PC-9 (cell line): Measurements from ENCODE around the gene UPK2. TPM values are rescaled to one million over a fixed set of nuclear protein-coding genes. Genes with fewer than 3 reads are reported as not detected.

Experiments
- BruUV-seq: library from RNA; stranded (reverse); fragments of 400-500 nt; replicated peaks from 2 replicates; lab custom pipeline; 2021; lab: Mats Ljungman, UMichigan
- CTCF ChIA-PET: fragments of 300-600 bp; sonication (Branson Sonifier 250); formaldehyde crosslinking; loops from one replicate; lab custom pipeline; 2022; ENCODE audit warnings: antibody characterized with exemption; lab: Charles Lee
- POLR2A ChIA-PET: fragments of 300-600 bp; sonication (Branson Sonifier 250); formaldehyde crosslinking; loops from one replicate; lab custom pipeline; 2022; ENCODE audit warnings: antibody characterized with exemption; ENCODE audit not compliant: unreplicated experiment; lab: Charles Lee
- DNase-seq, 2 experiments: peaks; one replicate each; pipeline versions ENCODE4 v3.0.0 to v3.0.0-alpha.2; 2015 to 2022; ENCODE audit warnings: mixed read lengths in 1 of 2
- H2AFZ ChIP-seq: fragments of 200-600 bp; sonication (generic); 2 replicates; pipeline ENCODE4 v1.8.1; 2017; ENCODE audit warnings: antibody characterized with exemption
- H3F3A ChIP-seq: fragments of 200-600 bp; sonication (generic); 2 replicates; pipeline ENCODE4 v1.8.1; 2017; ENCODE audit warnings: antibody characterized with exemption, mild to moderate bottlenecking, low read depth; ENCODE audit not compliant: insufficient read depth
- H3K27ac ChIP-seq: fragments of 200-600 bp; sonication (generic); 2 replicates; pipeline ENCODE4 v1.6.1; 2016; ENCODE audit warnings: mixed run types
- H3K27me3 ChIP-seq: fragments of 200-600 bp; sonication (generic); 2 replicates; pipeline ENCODE4 v1.6.1; 2016; ENCODE audit warnings: low read depth, mixed run types; ENCODE audit not compliant: insufficient read depth
- H3K36me3 ChIP-seq: fragments of 200-600 bp; sonication (generic); 2 replicates; pipeline ENCODE4 v1.6.1; 2016; ENCODE audit warnings: low read depth, mixed run types
- H3K4me1 ChIP-seq: fragments of 200-600 bp; sonication (generic); replicated peaks from 2 replicates; pipeline ENCODE4 v1.6.1; 2016; ENCODE audit warnings: mixed run types; ENCODE audit not compliant: insufficient read depth
- H3K4me2 ChIP-seq: fragments of 200-600 bp; sonication (generic); 2 replicates; pipeline ENCODE4 v1.6.1; 2017; ENCODE audit warnings: mixed run types
- H3K4me3 ChIP-seq: fragments of 200-600 bp; sonication (generic); 2 replicates; pipeline ENCODE4 v1.6.1; 2016; ENCODE audit warnings: mixed run types
- H3K79me2 ChIP-seq: fragments of 200-600 bp; sonication (generic); 2 replicates; pipeline ENCODE4 v1.6.1; 2017; ENCODE audit warnings: low read depth, mixed run types
- H3K9me2 ChIP-seq: fragments of 200-600 bp; sonication (generic); 2 replicates; pipeline ENCODE4 v1.8.1; 2017; ENCODE audit warnings: mild to moderate bottlenecking; ENCODE audit not compliant: insufficient read depth
- H3K9me3 ChIP-seq: fragments of 200-600 bp; sonication (generic); 2 replicates; pipeline ENCODE4 v1.8.1; 2016; ENCODE audit warnings: low read depth; ENCODE audit not compliant: insufficient read depth
- H4K20me1 ChIP-seq: fragments of 200-600 bp; sonication (generic); 2 replicates; pipeline ENCODE4 v1.8.1; 2017; ENCODE audit not compliant: insufficient read depth
- EZH2 ChIP-seq: fragments of 200-600 bp; sonication (generic); IDR thresholded peaks from 2 replicates; pipeline ENCODE4 v1.8.0; 2017; ENCODE audit warnings: antibody characterized with exemption, low read depth
- intact Hi-C: fragments of 100-400 bp; cut with micrococcal nuclease; formaldehyde crosslinking; loops from one replicate; pipeline ENCODE4 v1.10.0; 2022; ENCODE audit not compliant: unreplicated experiment
- total RNA-seq: library from RNA; stranded (reverse); gene quantifications from 2 replicates; pipeline ENCODE4 v1.2.3, GENCODE V29; 2021
- TF ChIP-seq, protein P1 (sequence below): fragments of 200-600 bp; sonication (generic); conservative IDR thresholded peaks from 2 replicates; pipeline ENCODE4 v1.6.1; 2017; ENCODE audit warnings: mixed run types, antibody characterized with exemption, mild to moderate bottlenecking, moderate library complexity

UPK2 gene
- total RNA-seq, 1 experiment from 2014 or later, result 17.1 TPM

DNA sequence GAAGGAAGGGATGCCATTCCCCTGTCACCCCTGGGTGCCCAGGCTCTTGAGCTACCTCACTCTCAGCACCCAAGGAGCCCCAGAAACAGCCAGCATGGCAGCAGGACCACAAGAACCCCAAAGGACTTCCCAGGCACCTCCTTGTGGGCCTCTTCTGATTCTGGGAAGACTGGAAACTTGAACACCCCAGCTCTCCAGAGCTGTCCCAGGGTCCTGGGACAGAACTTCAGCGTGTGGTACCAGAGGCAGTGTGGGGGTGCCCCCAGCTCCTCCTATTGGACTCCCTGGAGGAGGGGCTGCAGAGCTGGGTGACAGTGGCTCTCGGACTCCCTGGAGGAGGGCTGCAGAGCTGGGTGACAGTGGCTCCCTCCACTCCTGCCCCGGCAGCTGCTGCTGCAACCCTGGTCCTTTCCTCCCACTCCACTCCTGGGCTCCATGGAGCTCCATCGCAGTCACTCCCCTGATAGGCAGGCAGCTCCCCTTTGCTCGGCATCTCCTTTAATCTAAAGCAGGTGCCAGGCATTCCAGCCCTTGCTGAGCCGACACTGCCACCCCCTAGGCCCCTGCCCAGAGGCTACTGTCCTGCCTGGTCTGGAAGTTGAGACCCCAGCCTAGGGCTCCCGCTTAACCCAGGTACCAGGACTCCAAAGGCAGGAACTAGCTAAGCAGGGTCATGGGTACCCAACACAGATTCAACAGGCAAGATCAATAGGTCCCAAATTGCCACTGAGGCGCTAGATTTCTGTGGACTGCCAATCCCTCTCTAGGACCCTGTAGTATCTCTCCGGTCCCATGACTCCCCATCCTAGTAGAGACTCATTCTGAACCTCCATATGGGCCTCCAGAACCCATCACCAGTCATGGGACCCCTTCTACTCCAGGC, 33.1 kb upstream of the UPK2 start:
- Histone ChIP-seq H3F3A (peaks cover 66% of the 10 kb centered on the region), H3K9me3 (no peaks in the 10 kb centered on the region), H3K4me2 (peak overlapping the region; percentile 98), H3K27ac (peak overlapping the region; percentile 96), H3K9me2 (no peaks in the 10 kb centered on the region), H2AFZ (no peak overlapping the region), H4K20me1 (0 out of 2 replicates have a peak, but pooled peaks cover 19% of the 10 kb centered on the region), H3K4me3 (peak overlapping the region; percentile 77), H3K4me1 (peaks cover 49% of the 10 kb centered on the region), H3K27me3 (no peaks in the 10 kb centered on the region), H3K79me2 (peaks cover 81% of the 10 kb centered on the region), H3K36me3 (no peaks in the 10 kb centered on the region)
- POLR2A ChIA-PET, result interaction anchor here (0.7 to 1.0 kb wide), 4 partner anchors 10 to 261 kb away, joined by 3 to 9 read pairs (median 3); no protein-coding TSS in a partner anchor
- intact Hi-C loops, result loop anchor here (1.0 kb wide), 1 partner anchor 16 kb away; no protein-coding TSS in a partner anchor
- CTCF ChIA-PET, result interaction anchor here (0.5 kb wide), 1 partner anchor 14 kb away, joined by 5 read pairs; no protein-coding TSS in a partner anchor
- BruUV-seq, result no TSS peak
- TF ChIP-seq EZH2, result no peak
- TF ChIP-seq, protein P1, sequence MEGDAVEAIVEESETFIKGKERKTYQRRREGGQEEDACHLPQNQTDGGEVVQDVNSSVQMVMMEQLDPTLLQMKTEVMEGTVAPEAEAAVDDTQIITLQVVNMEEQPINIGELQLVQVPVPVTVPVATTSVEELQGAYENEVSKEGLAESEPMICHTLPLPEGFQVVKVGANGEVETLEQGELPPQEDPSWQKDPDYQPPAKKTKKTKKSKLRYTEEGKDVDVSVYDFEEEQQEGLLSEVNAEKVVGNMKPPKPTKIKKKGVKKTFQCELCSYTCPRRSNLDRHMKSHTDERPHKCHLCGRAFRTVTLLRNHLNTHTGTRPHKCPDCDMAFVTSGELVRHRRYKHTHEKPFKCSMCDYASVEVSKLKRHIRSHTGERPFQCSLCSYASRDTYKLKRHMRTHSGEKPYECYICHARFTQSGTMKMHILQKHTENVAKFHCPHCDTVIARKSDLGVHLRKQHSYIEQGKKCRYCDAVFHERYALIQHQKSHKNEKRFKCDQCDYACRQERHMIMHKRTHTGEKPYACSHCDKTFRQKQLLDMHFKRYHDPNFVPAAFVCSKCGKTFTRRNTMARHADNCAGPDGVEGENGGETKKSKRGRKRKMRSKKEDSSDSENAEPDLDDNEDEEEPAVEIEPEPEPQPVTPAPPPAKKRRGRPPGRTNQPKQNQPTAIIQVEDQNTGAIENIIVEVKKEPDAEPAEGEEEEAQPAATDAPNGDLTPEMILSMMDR, result no peak
- no peak for DNase-seq

DNA sequence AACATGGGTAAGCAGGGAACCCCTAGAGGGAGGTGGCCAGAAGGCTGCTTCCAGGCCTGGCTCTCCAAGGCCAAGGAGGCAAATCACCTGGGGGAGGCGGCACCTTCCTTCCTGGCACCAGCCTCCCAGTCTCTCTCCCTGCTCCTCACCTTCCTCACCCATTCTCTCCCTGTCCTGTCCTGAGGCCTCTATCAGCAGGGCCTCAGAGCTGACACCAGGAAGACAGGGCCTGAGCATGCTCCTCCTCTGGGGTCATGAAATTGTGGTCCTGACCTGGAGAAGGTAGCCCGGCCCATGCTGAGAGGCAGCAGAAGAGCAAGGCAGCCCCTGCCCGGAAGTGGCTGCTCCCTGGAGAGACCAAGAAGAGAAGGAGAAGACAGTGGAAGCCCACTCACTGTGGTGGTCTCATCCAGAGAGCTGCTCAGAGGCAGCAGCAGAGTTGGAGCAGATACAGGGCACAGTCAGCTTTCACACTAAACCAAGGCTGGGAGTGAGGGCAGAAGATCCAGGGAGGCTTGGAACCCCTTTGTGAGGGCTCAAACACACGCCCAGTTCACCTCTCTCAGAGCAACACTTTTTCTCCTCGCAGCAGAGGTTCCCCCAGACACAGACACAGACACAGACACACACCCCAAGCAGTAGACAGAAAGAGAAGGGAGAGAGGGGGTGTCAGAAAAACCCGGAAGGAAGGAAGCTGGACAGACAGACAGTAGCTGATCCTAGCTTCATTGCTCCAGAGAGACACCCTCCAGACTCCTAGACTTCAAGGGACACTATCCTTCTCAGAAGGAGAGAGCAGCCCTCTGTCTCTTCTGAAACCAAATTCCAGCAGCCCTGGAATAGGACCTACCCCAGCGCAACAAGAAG, 32.1 kb upstream of the UPK2 start:
- Histone ChIP-seq H3K27me3 (no peaks in the 10 kb centered on the region), H3K4me3 (peak overlapping the region; percentile 77), H3F3A (peaks cover 63% of the 10 kb centered on the region), H4K20me1 (0 out of 2 replicates have a peak, but pooled peaks cover 19% of the 10 kb centered on the region), H3K79me2 (peaks cover 75% of the 10 kb centered on the region), H3K27ac (peak overlapping the region; percentile 96), H3K9me2 (no peaks in the 10 kb centered on the region), H3K4me1 (peaks cover 42% of the 10 kb centered on the region), H2AFZ (no peak overlapping the region), H3K36me3 (no peaks in the 10 kb centered on the region), H3K4me2 (peak overlapping the region; percentile 98), H3K9me3 (no peaks in the 10 kb centered on the region)
- BruUV-seq, result no TSS peak
- CTCF ChIA-PET, result interaction anchor here (0.7 kb wide), 1 partner anchor 15 kb away, joined by 6 read pairs; no protein-coding TSS in a partner anchor
- no peak for DNase-seq
- TF ChIP-seq EZH2, result no peak
- TF ChIP-seq, protein P1, result 0 out of 2 replicates have a peak, but pooled peaks have one; percentile 18
- POLR2A ChIA-PET, result interaction anchor here (0.5 to 0.7 kb wide), 3 partner anchors 10 to 15 kb away, joined by 3 to 14 read pairs (median 4); no protein-coding TSS in a partner anchor
- intact Hi-C loops, result no loop called here
